ENCODE data around the gene MIF.
"Not testable (repeated sequence)": the region's sequence is repeated elsewhere in the genome, so short reads cannot be mapped to it uniquely, and the experiment has no call there.

MIF gene

GRCh38 chr22:23893945-23894709 lies at the start of gene MIF:
Gene MIF, plus strand, starts transcription at chr22:23894383. Its CDS starts 92 bp downstream, at chr22:23894475.
- peak; percentile 96 for DNase-seq

DNA sequence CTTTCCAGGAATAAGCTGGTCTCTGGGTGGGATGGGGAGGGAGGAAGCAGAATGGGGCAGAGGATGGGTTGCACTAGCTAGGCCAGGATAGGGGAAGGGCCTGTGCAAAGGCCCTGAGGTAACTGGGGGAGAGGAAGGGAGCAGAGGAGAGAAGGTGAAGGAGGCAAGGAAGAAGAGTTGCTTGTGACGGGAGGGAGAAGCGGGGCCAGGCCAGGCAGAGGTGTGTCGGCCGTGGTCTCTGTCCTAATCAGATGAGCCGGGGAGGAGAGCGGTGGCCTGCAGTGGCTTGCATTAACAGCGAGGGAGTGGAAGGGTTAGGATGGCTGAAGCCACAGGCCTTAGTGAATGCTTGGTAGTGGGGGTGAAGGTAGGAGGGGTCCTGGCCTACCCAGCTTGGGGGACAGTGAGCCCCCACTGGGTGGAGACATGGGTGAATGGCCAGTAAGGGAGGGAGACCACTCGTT lies 49.4 kb upstream of the MIF start:
- DNase-seq: no peak

- DNase-seq: no peak
These were observed 48.7 kb upstream of the MIF start for GRCh38 chr22:23845265-23846080.

GRCh38 chr22:23846081-23846469 lies 48.1 kb upstream of the MIF start:
- DNase-seq: no peak

- no peak for DNase-seq
These were observed 46.8 kb upstream of the MIF start for GRCh38 chr22:23847310-23847920.

DNA sequence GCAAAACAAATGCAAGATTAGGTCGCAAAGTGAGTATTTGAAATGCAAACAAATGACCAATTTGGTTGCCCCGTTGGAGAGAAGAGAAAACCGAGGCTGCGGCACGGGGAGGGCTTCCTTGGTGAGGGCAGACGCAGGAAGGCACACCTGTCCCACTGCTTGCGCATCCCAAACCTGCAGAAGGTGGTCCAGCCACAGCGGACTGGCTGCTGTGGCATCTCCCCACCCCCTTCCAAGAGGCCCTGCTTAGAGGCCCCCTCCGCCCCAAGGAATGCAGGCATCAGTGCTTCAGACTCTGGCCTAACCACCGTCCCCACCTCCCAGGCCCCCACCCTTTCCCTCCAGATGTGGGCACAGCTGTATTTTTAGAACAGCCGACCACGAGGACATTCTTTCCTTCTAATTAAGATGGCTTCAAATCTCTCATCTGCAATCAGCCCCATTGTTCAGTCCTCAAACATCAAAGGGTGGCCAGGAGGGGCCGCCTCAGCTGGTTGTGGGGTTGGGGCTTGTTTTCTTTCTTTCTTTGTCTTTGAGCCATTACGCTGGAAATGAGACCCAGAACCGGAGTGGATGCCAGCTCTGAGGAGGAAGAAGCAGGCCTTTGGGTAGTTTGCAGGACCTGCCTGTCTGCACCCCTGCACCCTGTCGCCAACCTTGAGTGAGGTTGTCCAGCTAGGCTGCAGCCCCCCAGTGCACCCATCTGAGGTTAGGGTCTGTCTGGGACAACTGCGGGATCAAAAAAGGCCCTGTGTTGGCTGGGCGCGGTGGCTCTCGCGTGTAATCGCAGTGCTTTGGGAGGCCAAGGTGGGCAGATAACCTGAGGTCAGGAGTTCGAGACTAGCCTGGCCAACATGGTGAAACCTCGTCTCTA lies 46.0 kb upstream of the MIF start:
- no peak for DNase-seq

DNA sequence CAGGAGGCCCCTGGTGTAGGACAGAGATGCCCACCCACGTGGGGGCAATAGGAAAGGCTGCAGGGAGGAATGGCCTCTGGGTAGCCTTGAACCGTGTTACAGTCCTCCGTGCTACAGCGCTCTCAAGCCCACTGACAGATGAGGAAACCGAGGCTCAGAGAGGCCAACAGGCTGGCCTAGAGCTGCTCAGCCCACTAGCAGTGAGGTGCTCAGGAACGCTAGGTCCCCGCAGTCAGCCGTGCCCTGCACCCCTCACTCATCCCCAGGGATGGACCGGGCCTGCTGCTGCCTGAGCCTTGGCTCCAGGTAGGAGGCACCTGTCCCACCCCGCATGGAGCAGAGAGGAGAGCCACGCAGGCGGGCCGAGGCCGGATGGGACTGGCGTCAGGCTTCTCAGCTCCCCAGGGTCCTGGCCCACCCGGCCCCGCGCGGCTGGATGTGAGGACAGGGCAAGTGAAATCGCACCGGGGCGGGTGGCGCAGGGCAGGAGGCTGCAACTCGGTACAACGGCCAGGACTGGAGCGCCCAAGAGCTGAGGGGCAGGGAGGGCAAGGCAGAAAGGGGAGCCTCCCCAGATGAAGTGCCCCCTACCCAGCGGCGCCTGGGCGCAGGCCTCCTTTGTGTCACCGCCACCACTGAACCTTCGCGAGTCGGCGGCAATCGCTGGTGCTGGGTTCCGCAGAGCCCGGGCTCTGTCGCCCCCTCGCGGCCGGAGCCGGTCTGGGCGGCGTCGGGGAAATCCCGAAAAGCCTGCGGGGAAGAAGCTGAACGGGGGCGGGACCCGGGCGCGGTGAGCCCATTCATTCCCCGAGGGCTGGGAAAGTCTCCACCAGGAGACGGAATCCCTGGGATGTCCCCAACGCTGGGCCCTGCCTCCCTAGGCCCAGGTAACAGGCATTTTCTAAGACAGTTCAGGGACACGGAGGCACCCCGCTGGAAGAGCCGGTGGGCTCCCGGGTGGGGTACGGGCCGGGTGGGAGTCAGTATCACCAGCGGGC lies 44.9 kb upstream of the MIF start:
- peak; percentile 87 for DNase-seq

DNA sequence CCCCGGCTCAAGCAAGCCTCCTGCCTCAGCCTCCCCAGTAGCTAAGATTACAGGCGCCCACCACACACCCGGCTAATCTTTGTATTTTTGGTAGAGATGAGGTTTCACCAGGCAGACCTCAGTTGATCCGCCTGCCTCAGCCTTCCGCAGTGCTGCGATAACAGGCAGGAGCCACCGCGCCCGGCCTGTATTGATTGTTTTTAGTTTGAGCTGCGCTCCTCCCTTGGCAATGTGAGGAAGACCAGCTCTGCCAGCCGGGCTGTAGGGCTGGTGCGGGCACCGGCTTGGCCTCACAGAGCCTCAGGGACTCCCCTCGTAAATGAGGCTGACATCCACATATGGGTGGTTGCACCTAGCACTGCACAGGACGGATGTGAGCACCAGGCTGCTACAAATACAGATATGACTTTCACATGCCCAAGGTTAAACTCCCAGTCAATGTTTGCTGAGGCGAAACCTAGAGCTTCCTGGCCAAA lies 44.0 kb upstream of the MIF start:
- no peak for DNase-seq

DNA sequence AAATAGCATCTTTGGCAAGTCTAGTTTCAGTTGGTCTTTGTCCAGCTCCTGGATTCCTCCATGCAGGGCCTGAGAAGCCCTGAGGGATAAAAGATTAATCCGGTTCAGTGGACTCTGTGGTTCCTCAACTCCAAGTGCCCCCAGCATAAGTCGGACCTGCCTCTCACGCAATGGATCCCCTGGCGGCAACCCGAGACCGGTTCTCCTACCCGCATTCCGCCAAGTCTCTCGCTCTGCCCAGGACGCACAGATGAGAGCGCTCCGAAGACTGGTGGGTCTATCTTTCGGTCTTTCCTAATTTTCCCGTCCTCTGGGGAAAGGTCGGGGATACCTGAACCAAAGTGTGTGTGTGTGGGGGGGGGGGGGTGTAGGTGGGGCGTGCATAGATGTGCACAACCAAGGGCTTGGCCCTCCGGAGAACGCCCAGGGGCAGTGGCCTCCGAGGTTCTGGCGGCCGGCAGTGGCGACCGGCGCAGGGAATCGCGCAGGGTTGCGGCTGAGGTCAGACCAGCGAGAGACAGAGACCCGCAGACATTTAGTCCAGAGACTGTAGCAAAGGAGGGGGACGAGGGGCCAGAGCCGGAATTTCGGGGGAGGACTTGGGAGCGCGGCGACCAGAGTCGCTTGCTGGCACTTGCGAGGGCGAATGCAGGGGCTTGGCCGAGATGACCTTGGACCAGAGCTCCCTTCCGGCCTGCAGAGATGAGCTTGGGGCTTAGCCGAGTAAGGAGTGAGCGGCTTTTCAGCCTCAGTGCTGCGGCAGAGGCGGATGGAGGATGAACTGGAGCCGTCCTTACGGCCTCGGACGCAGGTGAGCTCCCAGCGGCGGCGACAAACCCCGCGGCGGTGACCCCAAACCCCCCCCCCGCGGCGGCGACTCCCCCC lies 37.2 kb upstream of the MIF start:
- DNase-seq: no peak

DNA sequence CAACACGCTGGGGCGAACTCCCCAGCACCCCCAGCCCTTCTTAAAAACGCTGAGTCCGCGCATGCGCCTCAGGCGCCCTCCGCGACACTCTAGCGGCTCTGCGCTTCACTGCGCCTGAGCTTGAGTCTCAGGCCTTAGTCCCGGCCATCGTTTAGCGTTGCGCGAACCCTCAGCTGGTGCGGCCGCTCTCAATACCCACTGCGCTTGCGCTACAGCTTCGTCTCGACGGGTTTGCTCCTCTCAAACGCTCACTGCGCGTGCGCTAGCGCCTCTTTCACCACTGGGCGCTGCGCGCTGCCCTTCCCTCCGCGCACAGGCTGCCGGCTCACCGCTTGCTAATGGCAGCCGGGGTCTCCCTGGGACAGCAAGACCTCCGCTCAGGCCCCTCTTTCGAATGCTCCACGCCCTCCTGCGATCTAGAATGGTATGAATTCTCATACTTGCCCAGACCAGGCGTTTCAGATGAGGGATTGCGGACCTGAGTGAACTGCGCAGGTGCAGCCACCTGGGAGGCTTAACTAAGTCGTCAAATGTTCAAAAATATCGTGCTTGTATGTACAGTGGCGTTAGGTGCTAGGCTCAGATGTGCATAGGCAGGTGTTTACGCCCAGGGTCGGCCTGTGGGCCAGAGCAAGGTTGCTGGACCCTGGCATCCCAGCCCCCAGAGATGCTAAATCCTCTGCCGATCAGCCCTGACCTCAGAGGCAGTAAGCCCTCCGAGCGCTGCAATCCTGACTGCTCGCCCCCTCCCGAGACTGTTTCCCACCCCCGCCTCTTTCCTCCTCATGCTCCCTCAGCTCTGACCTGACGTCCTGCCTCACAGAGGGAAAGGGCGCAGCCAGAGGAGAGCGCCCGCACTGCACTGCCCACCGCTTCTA lies 36.3 kb upstream of the MIF start, which contains the start of gene SLC2A11:
TSS of gene SLC2A11 (plus strand) at position 270 of the 878 bp plus-strand sequence. CDS start at position 395, 125 bp downstream.
- DNase-seq: peak; percentile 96

DNA sequence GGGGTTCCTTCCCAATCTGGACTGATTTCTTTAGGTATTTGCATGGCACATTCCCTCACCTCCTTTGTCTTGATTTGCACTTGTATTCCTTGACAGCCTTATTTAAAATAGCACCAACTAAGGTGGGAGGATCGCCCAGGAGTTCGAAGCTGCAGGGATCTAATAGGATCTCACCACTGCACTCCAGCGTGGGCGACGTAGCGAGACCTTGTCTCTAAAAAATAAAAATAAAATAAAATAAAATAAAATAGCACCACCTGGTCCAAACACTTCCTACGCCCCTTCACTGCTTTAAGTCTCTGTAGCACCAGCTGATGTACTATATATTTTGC lies 35.7 kb upstream of the MIF start:
- DNase-seq: no peak

DNA sequence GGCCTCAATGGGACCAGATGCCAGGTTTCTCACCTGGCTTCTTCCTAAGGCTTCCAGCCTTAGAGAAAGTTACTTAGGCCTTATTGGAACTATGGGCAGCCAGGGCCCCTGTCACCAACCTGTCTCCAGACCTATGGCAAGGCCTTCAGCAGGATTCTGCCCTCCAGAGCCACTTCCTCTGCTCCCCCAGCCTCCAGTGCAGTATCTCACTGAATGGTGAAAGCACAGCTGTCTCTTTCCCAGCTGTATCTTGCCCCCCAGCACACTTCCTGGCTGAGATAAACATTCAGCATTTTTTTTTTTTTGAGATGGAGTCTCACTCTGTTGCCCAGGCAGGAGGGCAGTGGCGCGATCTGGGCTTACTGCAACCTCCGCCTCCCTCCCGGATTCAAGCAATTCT lies 35.0 kb upstream of the MIF start:
- no peak for DNase-seq

- DNase-seq: not testable (repeated sequence)
These were observed 34.0 kb upstream of the MIF start for GRCh38 chr22:23860187-23860586.

- DNase-seq: peak; percentile 28
These were observed 32.1 kb upstream of the MIF start for GRCh38 chr22:23862103-23862502.

DNA sequence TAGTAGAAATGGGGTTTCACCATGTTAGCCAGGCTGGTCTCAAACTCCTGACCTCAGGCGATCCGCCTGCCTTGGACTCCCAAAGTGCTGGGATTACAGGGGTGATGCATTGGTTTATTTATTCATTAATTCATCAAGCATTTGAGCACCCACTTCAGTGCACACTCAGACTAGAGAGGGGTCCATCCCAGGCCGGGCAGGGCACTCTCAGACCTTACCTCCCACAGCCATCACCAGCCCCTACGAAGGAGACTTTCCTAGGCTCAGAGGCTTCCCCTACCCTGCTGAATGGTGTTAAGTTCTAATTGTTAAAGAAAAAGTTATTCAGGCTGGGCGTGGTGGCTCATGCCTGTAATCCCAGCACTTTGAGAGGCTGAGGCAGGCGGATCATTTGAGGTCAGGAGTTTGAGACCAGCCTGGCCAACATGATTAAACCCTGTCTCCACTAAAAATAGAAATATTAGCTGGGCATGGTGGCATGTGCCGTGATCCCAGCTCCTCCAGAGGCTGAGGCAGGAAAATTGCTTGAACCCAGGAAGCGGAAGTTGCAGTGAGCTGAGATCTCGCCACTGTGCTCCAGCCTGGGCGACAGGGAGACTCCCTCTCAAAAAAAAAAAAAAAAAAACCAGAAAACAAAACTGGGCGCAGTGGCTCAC lies 29.6 kb upstream of the MIF start:
- not testable (repeated sequence) for DNase-seq

- DNase-seq: no peak
These were observed 25.6 kb upstream of the MIF start for GRCh38 chr22:23868580-23868979.

DNA sequence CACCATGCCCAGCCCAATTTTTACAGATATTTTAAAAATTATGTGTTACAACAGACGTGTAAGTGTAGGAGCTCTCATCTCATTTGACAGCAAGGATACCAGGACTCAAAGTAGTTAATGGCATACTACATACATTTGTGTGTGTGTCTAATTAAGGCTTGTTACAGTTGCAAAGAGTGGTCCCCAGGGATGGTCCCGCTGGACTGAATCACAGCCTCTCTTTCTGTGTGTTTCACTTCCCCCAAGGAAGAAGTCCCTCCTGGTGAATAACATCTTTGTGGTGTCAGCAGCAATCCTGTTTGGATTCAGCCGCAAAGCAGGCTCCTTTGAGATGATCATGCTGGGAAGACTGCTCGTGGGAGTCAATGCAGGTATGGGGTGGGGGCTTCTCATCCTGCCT lies 19.3 kb upstream of the MIF start:
- no peak for DNase-seq

DNA sequence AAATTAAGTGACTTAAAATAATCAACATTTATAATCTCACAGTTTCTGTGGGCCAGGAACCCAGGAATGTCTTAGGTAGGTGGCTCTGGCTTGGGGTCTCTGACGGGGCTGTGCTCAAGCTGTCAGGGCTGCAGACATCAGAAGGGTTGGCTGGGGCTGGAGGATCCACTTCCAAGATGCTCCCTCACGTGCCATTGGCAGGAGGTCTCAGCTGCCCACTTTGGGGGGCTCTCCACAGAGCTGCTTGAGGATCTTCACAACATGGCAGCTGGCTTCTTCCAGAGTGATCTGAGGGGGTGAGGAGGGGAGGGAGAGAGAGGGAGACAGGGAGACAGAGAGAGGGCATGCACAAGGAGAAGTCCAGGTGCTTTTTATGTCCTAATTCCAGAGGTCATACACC lies 18.4 kb upstream of the MIF start:
- DNase-seq: no peak

DNA sequence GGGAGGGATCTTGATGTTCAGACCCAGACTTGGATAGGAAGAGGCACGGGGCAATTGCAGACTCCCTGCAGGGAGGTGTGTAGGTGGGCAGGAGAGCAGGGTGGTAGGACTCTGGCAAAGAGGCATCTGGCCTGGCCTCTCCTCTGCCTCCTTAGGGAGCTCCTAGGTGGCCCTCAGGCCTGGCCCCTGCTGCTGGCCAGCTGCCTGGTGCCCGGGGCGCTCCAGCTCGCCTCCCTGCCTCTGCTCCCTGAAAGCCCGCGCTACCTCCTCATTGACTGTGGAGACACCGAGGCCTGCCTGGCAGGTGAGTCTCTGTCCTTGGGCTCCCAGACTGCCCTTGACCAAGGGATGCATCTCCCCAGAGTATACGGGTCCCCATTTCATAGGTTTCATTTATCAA lies 16.6 kb upstream of the MIF start:
- DNase-seq: no peak
